RWPE1 (cell line): ENCODE data around the gene FOXJ3.

Experiments used
- CTCF ChIA-PET: fragments of 350-600 bp; sonication (Branson Sonifier 250); formaldehyde crosslinking; extraction: SDS; loops from one replicate; lab custom pipeline; 2021; lab: Yijun Ruan, JAX
- POLR2A ChIA-PET: fragments of 400-600 bp; formaldehyde crosslinking; extraction: SDS; loops from one replicate; lab custom pipeline; 2020; ENCODE audit warnings: antibody characterized with exemption; ENCODE audit not compliant: low non-redundant PET; lab: Yijun Ruan, JAX
- DNase-seq: peaks from one replicate; pipeline ENCODE4 v3.0.0; 2012; ENCODE audit warnings: low spot score
- H3K27ac ChIP-seq: fragments of 450-650 bp; 2 replicates; pipeline ENCODE4 v1.5.1; 2017
- TF ChIP-seq, protein P1 (sequence below): fragments of 450-650 bp; conservative IDR thresholded peaks from 2 replicates; pipeline ENCODE4 v1.5.1; 2017; ENCODE audit warnings: low read depth, mild to moderate bottlenecking

The FOXJ3 gene

DNA sequence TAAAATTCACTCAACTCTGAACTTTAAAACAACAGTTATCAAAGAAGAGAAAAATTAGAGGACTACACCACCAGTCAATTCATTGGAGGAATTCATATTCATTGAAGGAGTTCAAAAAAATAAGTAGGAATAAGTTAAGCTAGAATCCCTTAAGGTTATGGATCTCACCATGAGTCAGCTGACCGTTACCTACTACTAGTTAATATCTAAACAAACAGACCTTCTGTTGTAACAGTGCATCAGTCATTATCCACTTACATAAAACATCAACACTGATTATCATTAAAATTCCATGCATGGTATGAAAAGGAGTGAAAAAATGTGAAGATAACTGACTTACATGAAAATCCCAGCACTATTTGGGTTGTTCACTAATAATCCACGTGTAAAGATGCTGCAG lies 44.9 kb downstream of the FOXJ3 start:
- CTCF ChIA-PET, result no interaction called here
- TF ChIP-seq, protein P1, sequence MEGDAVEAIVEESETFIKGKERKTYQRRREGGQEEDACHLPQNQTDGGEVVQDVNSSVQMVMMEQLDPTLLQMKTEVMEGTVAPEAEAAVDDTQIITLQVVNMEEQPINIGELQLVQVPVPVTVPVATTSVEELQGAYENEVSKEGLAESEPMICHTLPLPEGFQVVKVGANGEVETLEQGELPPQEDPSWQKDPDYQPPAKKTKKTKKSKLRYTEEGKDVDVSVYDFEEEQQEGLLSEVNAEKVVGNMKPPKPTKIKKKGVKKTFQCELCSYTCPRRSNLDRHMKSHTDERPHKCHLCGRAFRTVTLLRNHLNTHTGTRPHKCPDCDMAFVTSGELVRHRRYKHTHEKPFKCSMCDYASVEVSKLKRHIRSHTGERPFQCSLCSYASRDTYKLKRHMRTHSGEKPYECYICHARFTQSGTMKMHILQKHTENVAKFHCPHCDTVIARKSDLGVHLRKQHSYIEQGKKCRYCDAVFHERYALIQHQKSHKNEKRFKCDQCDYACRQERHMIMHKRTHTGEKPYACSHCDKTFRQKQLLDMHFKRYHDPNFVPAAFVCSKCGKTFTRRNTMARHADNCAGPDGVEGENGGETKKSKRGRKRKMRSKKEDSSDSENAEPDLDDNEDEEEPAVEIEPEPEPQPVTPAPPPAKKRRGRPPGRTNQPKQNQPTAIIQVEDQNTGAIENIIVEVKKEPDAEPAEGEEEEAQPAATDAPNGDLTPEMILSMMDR, result no peak
- H3K27ac ChIP-seq, result no peak overlapping the region
- POLR2A ChIA-PET, result no interaction called here
- no peak for DNase-seq

DNA sequence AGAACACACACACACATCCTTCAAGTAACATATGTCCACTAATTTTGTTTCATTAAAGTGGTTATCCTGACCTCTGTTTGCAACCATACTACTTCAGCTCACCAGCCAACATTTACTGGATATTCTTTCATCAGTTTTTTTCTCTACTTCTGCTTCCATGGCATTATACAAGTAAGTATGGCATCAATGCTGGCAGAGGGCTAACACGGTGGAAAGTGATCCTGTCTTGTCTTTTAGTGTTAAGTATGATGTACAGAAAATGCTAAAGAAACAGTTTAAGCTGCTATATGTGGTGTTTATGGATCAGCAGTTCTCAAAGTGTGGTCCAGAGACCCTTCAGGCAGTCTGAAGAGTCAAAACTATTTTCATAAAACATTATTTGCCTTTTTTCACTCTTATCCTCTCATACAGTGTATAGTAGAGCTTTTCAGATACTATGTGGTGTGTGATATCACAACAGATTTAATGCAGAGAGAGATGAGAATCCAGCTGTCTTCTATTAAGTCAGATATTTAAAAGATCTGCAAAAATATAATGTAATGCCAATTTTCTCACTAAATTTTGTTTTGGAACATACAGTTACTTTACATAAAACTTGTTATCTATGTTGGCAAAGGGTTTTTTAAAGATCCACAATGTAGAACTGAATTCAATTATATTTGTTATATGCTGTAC lies 46.6 kb downstream of the FOXJ3 start:
- no peak overlapping the region for H3K27ac ChIP-seq
- ChIA-PET POLR2A (interaction anchor here (0.6 kb wide), 1 partner anchor 11 kb away, joined by 6 read pairs; no protein-coding TSS in a partner anchor), CTCF (no interaction called here)
- DNase-seq, result no peak
- TF ChIP-seq, protein P1, result no peak

DNA sequence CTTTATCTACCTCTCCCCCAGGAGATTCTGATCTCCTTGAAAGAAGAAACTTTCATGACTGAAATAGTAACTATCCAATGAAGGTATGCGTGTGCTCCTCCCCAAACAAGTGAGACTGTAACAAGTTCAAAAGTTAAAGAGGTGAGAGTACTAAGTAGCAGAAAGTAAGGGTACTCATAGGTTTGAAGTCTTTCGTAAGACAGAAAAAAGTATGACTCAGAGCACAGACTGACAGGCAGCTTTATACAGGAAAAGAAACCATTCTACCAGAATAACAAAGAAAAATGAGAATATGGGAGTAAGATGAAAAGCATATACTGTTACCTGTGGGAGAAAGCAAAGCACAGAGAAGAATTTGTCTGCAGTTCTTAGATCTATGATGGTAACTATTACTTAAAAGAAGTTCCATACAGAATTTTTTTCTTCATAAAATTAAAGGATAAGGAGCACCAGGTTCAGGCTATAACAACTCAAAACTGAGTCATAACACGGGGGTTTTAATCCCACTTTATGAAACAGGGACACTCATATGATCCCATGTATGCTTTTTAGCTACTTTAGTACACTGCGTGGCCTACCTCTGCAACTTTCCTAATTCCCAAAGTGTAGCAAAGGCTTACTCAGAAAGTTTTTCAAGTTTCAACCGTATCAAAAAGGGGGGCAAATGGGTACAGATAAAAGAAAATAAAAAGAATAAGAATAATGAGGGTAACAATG lies 52.0 kb downstream of the FOXJ3 start:
- no peak overlapping the region for H3K27ac ChIP-seq
- CTCF ChIA-PET, result interaction anchor here (0.5 kb wide), 1 partner anchor 398 kb away, joined by 3 read pairs; no protein-coding TSS in a partner anchor
- POLR2A ChIA-PET, result no interaction called here
- no peak for DNase-seq
- TF ChIP-seq, protein P1, result no peak

DNA sequence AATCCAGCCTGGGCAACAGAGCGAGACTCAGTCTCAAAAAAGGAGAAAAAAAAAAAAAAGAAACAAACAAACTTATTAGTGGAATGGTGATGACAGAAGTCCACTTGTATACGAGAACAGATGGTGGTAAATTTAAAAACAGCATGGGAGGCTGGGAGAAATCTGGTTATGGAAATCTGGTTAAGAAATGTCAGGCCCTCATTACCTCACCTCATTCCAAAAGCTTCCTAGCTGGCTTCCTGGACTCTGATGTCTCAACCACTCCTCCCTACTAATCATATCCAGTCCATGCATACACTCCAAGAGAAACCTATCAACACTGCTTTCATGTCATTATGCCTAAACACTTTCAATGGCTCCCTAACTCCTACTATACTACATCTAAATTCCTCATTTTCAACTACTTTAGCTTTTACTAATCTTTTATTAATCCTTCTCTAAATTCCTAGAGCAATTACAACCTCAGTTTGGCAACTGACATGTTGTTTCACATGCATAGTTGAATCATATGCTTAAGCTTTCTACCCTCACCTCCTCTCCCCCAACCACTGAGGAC lies 52.9 kb downstream of the FOXJ3 start:
- POLR2A ChIA-PET, result no interaction called here
- CTCF ChIA-PET, result no interaction called here
- H3K27ac ChIP-seq, result no peak overlapping the region
- TF ChIP-seq, protein P1, result no peak
- no peak for DNase-seq

DNA sequence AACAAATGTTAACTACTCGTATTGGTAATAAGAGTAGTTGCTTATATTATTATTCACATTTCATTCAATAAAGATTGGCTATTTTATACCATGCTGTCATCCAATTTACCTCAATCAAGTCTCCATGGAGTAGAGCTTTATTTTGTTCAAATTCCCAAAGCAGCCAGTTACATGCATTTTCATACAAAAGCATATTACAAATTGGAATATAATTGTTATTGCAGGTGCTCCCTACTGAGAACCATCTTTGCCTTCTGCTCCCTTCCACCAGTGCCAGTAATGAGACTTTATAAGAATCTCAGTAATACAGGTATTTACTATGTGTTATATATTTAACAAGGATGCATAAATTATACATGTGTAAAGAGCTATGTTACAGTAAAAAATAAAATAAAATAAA lies 54.2 kb downstream of the FOXJ3 start:
- POLR2A ChIA-PET, result no interaction called here

DNA sequence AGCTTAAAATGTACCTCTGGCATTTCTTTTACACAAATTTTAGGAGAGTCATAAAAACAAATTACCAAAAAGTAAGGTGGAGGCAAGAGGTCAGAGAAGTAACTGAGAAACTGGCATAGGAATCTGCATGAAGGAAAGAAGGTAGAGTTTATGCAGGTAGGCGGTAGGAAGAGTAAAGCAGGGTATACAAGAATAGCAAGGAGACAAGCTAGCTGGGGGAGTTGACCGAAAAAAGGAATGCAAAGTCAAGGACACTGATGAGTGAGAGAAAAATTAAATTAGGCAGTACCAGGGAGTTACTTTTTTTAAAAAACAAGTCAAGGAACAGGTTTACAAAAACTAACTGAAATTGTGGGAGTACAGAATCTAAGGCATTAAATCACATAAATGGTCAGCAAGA lies 56.0 kb downstream of the FOXJ3 start:
- ChIA-PET CTCF (interaction anchor here (0.6 kb wide), 3 partner anchors 299 to 674 kb away, joined by 3 to 5 read pairs (median 3); no protein-coding TSS in a partner anchor), POLR2A (no interaction called here)
- H3K27ac ChIP-seq, result no peak overlapping the region
- no peak for DNase-seq
- TF ChIP-seq, protein P1, result no peak

More for the DNA sequence above, 54.2 kb downstream of the FOXJ3 start:
- H3K27ac ChIP-seq, result no peak overlapping the region
- CTCF ChIA-PET, result interaction anchor here (0.6 kb wide), 2 partner anchors 42 to 50 kb away, joined by 3 to 4 read pairs; no protein-coding TSS in a partner anchor
- TF ChIP-seq, protein P1, result no peak
- DNase-seq, result no peak
